Measurements from ENCODE around the gene MGAT5.

DNA sequence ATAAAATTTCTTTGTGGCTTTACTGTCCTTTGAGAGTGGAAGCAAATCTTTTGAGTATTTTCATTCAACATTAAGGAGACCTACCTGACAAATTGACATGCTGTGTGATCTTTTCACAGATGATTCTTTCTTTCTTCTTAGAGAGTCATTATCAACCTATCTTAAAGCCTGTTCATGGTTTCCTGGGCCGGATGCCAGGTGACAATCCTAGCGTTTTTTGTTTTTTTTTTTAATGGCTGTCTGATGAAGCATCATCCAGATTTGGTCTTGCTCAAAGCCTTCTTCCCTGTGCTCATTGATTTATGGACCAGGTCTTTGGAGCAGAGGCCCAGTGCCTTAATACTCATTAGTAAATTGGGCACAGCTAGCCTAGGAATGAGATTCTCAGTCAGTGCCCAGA lies 9.8 kb upstream of the MGAT5 start:
- TF ChIP-seq, protein P1, sequence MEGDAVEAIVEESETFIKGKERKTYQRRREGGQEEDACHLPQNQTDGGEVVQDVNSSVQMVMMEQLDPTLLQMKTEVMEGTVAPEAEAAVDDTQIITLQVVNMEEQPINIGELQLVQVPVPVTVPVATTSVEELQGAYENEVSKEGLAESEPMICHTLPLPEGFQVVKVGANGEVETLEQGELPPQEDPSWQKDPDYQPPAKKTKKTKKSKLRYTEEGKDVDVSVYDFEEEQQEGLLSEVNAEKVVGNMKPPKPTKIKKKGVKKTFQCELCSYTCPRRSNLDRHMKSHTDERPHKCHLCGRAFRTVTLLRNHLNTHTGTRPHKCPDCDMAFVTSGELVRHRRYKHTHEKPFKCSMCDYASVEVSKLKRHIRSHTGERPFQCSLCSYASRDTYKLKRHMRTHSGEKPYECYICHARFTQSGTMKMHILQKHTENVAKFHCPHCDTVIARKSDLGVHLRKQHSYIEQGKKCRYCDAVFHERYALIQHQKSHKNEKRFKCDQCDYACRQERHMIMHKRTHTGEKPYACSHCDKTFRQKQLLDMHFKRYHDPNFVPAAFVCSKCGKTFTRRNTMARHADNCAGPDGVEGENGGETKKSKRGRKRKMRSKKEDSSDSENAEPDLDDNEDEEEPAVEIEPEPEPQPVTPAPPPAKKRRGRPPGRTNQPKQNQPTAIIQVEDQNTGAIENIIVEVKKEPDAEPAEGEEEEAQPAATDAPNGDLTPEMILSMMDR (conservative IDR thresholded peaks at IDR 0.05; ENCODE audit: low read length) = no peak
- TF ChIP-seq EZH2phosphoT487 (IDR thresholded peaks at IDR 0.05; ENCODE audit: borderline replicate concordance, low read depth, low read length) = no peak
